WTC11 (cell line): ENCODE results near the gene HOXB5. TPM values are rescaled to one million over a fixed set of nuclear protein-coding genes. Genes with fewer than 3 reads are reported as not detected.

Experiments
- ATAC-seq: fragments of 200-7000 bp; cut with Tn5 transposase; 2 replicates; pipeline ENCODE4 v1.10.0; 2021; ENCODE audit warnings: mild to moderate bottlenecking, moderate library complexity
- CTCF ChIA-PET: fragments of 300-600 bp; sonication (Branson Sonifier 250); formaldehyde crosslinking; loops from one replicate; lab custom pipeline; 2021; ENCODE audit warnings: antibody characterized with exemption; lab: Charles Lee
- POLR2A ChIA-PET: fragments of 350-600 bp; sonication (Branson Sonifier 250); formaldehyde crosslinking; loops from one replicate; lab custom pipeline; 2021; ENCODE audit warnings: antibody characterized with exemption; lab: Charles Lee
- DNase-seq: peaks from one replicate; pipeline ENCODE4 v3.0.0; 2021; ENCODE audit warnings: low spot score
- H3K27ac Mint-ChIP-seq: 2 replicates; pipeline ENCODE4 v1.8.0; 2021; ENCODE audit warnings: mixed read lengths
- H3K27me3 Mint-ChIP-seq: 2 replicates; pipeline ENCODE4 v1.8.0; 2021; ENCODE audit warnings: low read depth, mild to moderate bottlenecking, moderate library complexity, mixed read lengths
- H3K36me3 Mint-ChIP-seq: 2 replicates; pipeline ENCODE4 v1.8.0; 2021; ENCODE audit warnings: mixed read lengths
- H3K4me1 Mint-ChIP-seq: 2 replicates; pipeline ENCODE4 v1.8.0; 2022; ENCODE audit warnings: mixed read lengths
- H3K4me3 Mint-ChIP-seq: 2 replicates; pipeline ENCODE4 v1.8.0; 2021; ENCODE audit warnings: mild to moderate bottlenecking, moderate library complexity, mixed read lengths
- H3K9me3 Mint-ChIP-seq: 2 replicates; pipeline ENCODE4 v1.8.0; 2021; ENCODE audit warnings: mixed read lengths
- AFF4 ChIP-seq: sonication (generic); formaldehyde crosslinking; IDR thresholded peaks from 2 replicates; pipeline ENCODE4 v1.8.1; 2023; ENCODE audit warnings: mild to moderate bottlenecking, missing genetic modification reagents, borderline replicate concordance
- CDX4 ChIP-seq: fragments of 250-450 bp; sonication (Bioruptor Pico); IDR thresholded peaks from 2 replicates; pipeline ENCODE4 v1.9.0; 2021; ENCODE audit warnings: moderate library complexity, mild to moderate bottlenecking, inconsistent platforms, borderline replicate concordance
- CREM ChIP-seq: sonication (generic); formaldehyde crosslinking; IDR thresholded peaks from 2 replicates; pipeline ENCODE4 v1.8.1; 2022; ENCODE audit warnings: mild to moderate bottlenecking, missing genetic modification reagents, moderate library complexity
- E2F1 ChIP-seq: sonication (generic); formaldehyde crosslinking; IDR thresholded peaks from 2 replicates; pipeline ENCODE4 v1.8.0; 2022; ENCODE audit warnings: mild to moderate bottlenecking, missing genetic modification reagents
- FOXP4 ChIP-seq: sonication (generic); formaldehyde crosslinking; IDR thresholded peaks from 2 replicates; pipeline ENCODE4 v1.8.0; 2022; ENCODE audit warnings: mild to moderate bottlenecking, missing genetic modification reagents
- GRHL2 ChIP-seq: fragments of 250-450 bp; sonication (Bioruptor Pico); IDR thresholded peaks from 2 replicates; pipeline ENCODE4 v1.8.0; 2022; ENCODE audit warnings: mild to moderate bottlenecking, moderate library complexity; ENCODE audit not compliant: insufficient replicate concordance, severe bottlenecking
- HMGXB4 ChIP-seq: sonication (generic); formaldehyde crosslinking; IDR thresholded peaks from 2 replicates; pipeline ENCODE4 v1.8.1; 2023; ENCODE audit warnings: mild to moderate bottlenecking, moderate library complexity, missing genetic modification reagents
- MAX ChIP-seq: sonication (generic); formaldehyde crosslinking; IDR thresholded peaks from 2 replicates; pipeline ENCODE4 v1.8.0; 2022; ENCODE audit warnings: mild to moderate bottlenecking, missing genetic modification reagents
- MXD4 ChIP-seq: fragments of 250-450 bp; sonication (Bioruptor Pico); IDR thresholded peaks from 2 replicates; pipeline ENCODE4 v1.8.0; 2021; ENCODE audit warnings: mild to moderate bottlenecking, moderate library complexity, borderline replicate concordance
- PREB ChIP-seq: sonication (generic); formaldehyde crosslinking; IDR thresholded peaks from 2 replicates; pipeline ENCODE4 v1.8.1; 2022; ENCODE audit warnings: mild to moderate bottlenecking, missing genetic modification reagents, moderate library complexity, borderline replicate concordance
- PRRX2 ChIP-seq: fragments of 250-450 bp; sonication (Bioruptor Pico); IDR thresholded peaks from 2 replicates; pipeline ENCODE4 v1.8.0; 2021; ENCODE audit warnings: mild to moderate bottlenecking
- SMAD4 ChIP-seq: sonication (generic); formaldehyde crosslinking; IDR thresholded peaks from 2 replicates; pipeline ENCODE4 v1.8.0; 2022; ENCODE audit warnings: mild to moderate bottlenecking, missing genetic modification reagents
- STAT6 ChIP-seq: sonication (generic); formaldehyde crosslinking; conservative IDR thresholded peaks from 2 replicates; pipeline ENCODE4 v1.8.1; 2023; ENCODE audit warnings: mild to moderate bottlenecking, low read depth, missing genetic modification reagents, moderate library complexity
- ZNF232 ChIP-seq: sonication (generic); formaldehyde crosslinking; IDR thresholded peaks from 2 replicates; pipeline ENCODE4 v1.8.0; 2022; ENCODE audit warnings: mild to moderate bottlenecking, missing genetic modification reagents
- ZNF263 ChIP-seq: sonication (generic); formaldehyde crosslinking; IDR thresholded peaks from 2 replicates; pipeline ENCODE4 v1.8.1; 2022; ENCODE audit warnings: low read depth, mild to moderate bottlenecking, moderate library complexity, missing genetic modification reagents
- ZNF281 ChIP-seq: sonication (generic); formaldehyde crosslinking; IDR thresholded peaks from 2 replicates; pipeline ENCODE4 v1.8.0; 2023; ENCODE audit warnings: mild to moderate bottlenecking, missing genetic modification reagents
- ZNF423 ChIP-seq: fragments of 250-450 bp; sonication (Bioruptor Pico); IDR thresholded peaks from 2 replicates; pipeline ENCODE4 v2.1.2; 2022; ENCODE audit warnings: mild to moderate bottlenecking, moderate library complexity
- ZNF671 ChIP-seq: fragments of 250-450 bp; sonication (Bioruptor Pico); IDR thresholded peaks from 2 replicates; pipeline ENCODE4 v1.8.0; 2021; ENCODE audit warnings: mild to moderate bottlenecking
- ZSCAN18 ChIP-seq: fragments of 250-450 bp; sonication (Bioruptor Pico); IDR thresholded peaks from 2 replicates; pipeline ENCODE4 v2.1.2; 2022; ENCODE audit warnings: mild to moderate bottlenecking, moderate library complexity
- total RNA-seq: library from RNA; stranded (reverse); gene quantifications from 3 replicates; pipeline ENCODE4 v1.2.3, GENCODE V29; 2021

The HOXB5 gene
- total RNA-seq, 1 experiment from 2014 or later = not detected

GRCh38 chr17:48640858-48641180, 47.2 kb upstream of the HOXB5 start:
- Mint-ChIP-seq H3K27ac (no peak overlapping the region), H3K27me3 (peaks cover 100% of the 10 kb centered on the region; the same call in 1 of the 2 replicates), H3K4me1 (peaks cover 26% of the 10 kb centered on the region), H3K4me3 (no peak overlapping the region), H3K9me3 (no peaks in the 10 kb centered on the region), H3K36me3 (no peaks in the 10 kb centered on the region)
- ChIA-PET POLR2A (no interaction called here), CTCF (interaction anchor here (0.6 to 3.4 kb wide), 6 partner anchors 9 to 238 kb away, joined by 3 to 19 read pairs (median 4); no protein-coding TSS in a partner anchor)
- ATAC-seq (no peak), DNase-seq (no peak)
- TF ChIP-seq ZNF232 (CRISPR knock-in tag) (no peak), PREB (CRISPR knock-in tag) (no peak), FOXP4 (no peak), CDX4 (CRISPR knock-in tag) (no peak), ZNF281 (no peak), MXD4 (CRISPR knock-in tag) (no peak), CREM (CRISPR knock-in tag) (no peak), ZNF671 (CRISPR knock-in tag) (no peak), GRHL2 (CRISPR knock-in tag) (no peak), PRRX2 (CRISPR knock-in tag) (no peak), E2F1 (CRISPR knock-in tag) (no peak), ZSCAN18 (no peak), SMAD4 (CRISPR knock-in tag) (no peak), AFF4 (CRISPR knock-in tag) (no peak), ZNF423 (CRISPR knock-in tag) (no peak), STAT6 (no peak), ZNF263 (CRISPR knock-in tag) (no peak), MAX (CRISPR knock-in tag) (no peak), HMGXB4 (CRISPR knock-in tag) (no peak)
